GM13976 (cell line): ENCODE data around the gene TRMT11.

ENCODE experiments used
- DNase-seq: peaks from one replicate; pipeline ENCODE4 v3.0.0; 2012; ENCODE audit warnings: low spot score
- CTCF ChIP-seq: IDR thresholded peaks from 2 replicates; pipeline ENCODE4 v1.5.1; 2012; ENCODE audit warnings: borderline replicate concordance, mild to moderate bottlenecking; ENCODE audit not compliant: insufficient read depth; ENCODE audit errors: extremely low read depth, missing control alignments, control extremely low read depth
- in situ Hi-C: fragments of 300-500 bp; cut with MboI; formaldehyde crosslinking; loops from one replicate; pipeline ENCODE4 v1.12.0; 2022; ENCODE audit warnings: low sequenced_read_pairs, mixed read lengths, inconsistent platforms; ENCODE audit not compliant: unreplicated experiment

Gene TRMT11

DNA sequence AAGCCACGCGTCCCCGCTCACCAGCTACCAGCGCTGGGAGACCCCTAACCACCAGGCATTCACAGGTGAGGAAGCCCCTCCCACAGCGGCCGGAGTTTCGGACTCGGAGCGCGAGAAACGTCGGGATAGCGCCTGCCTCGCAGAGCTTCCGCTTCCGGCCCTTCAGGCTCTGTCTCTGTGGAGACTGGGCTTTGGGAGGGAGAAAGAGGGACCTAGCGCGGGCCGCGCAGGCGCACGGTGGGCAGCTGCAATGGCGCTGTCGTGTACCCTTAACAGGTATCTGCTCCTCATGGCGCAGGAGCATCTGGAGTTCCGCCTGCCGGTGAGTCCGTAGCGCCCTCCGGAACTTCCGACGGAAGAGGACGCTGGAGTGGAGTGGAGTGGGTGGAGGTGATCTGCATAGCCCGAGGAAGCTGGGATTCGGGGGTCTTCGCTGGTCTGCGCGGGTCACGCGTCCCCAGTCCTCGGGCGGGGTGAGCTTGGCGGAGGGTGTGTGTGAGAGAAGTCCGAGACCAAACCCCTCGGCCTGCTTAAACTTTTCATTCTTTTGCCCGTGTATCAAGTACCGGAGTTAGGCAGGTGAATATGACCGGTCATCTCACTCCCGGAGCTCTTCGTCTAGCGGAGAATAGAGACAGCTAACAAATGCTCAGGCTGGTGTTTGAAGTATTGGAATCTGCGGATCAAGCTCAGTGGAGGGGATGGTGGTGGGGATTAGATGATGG lies at the start of gene TRMT11:
TSS of gene TRMT11 (plus strand) at position 240 of the 725 bp plus-strand sequence. CDS start at position 251, 11 bp downstream.
- in situ Hi-C loops, result no loop called here
- peak; percentile 91 for DNase-seq
- no peak for TF ChIP-seq CTCF

DNA sequence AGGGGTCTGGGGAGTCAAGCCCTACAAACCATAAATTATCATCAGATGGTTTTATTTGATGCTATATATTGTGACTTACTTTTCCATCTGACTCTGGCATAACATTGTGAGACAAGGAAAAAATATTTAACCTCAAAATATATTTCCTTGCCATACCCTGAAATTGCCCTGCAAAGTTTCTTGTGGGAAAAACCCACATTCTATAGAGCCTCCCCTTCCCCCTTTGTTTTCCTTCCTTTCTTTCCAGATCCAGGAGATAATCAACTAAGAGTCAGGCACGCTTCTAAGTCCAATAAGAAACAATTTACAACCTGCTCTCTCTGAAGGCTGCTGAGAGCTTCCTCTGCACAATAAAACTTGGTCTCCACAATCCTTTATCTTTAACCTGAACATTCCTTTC lies 47.3 kb upstream of the TRMT11 start:
- TF ChIP-seq CTCF, result no peak
- in situ Hi-C loops, result no loop called here
- DNase-seq, result no peak

GRCh38 chr6:125939791-125940190 lies 46.5 kb upstream of the TRMT11 start:
- in situ Hi-C loops, result no loop called here
- no peak for TF ChIP-seq CTCF
- no peak for DNase-seq

- DNase-seq, result no peak
- in situ Hi-C loops, result no loop called here
- TF ChIP-seq CTCF, result no peak
Observed at GRCh38 chr6:125940247-125941041, 45.9 kb upstream of the TRMT11 start.

- no peak for TF ChIP-seq CTCF
- in situ Hi-C loops, result no loop called here
- no peak for DNase-seq
Observed at GRCh38 chr6:125942672-125943527, 43.4 kb upstream of the TRMT11 start.
